Neural progenitor cell (in vitro differentiated cells): ENCODE measurements around the gene PPARA.

Experiments
- CTCF ChIP-seq: fragments of 200-600 bp; sonication (generic); IDR thresholded peaks from 2 replicates; pipeline ENCODE4 v1.5.1; 2017; ENCODE audit warnings: antibody characterized with exemption, mild to moderate bottlenecking
- EZH2 ChIP-seq: fragments of 200-600 bp; sonication (generic); IDR thresholded peaks from 2 replicates; pipeline ENCODE4 v1.6.1; 2017; ENCODE audit warnings: antibody characterized with exemption, mild to moderate bottlenecking, moderate library complexity
- EZH2phosphoT487 ChIP-seq: fragments of 200-600 bp; sonication (generic); IDR thresholded peaks from 2 replicates; pipeline ENCODE4 v1.6.1; 2017; ENCODE audit warnings: antibody characterized with exemption

- TF ChIP-seq CTCF (no peak), EZH2 (no peak), EZH2phosphoT487 (no peak)
Measured at GRCh38 chr22:46134111-46134705, 16.1 kb upstream of the PPARA start.
